ENCODE measurements around the gene ESD.

GRCh38 chr13:46831588-46832194 is 34.7 kb upstream of the ESD start:
- TF ChIP-seq GATA2 (IDR thresholded peaks at IDR 0.05; ENCODE audit: low read depth, low read length) (no peak), GATA3 (IDR thresholded peaks at IDR 0.05; ENCODE audit: low read depth, low read length) (no peak)
